Measurements from ENCODE around the gene PPM1H.
A peak's percentile ranks its signal among the peaks of the same experiment; 100 is the strongest.

The PPM1H gene

GRCh38 chr12:62854024-62854423, 80.9 kb downstream of the PPM1H start:
- H3K4me3 ChIP-seq (ENCODE audit: low read length): no peak overlapping the region
- TF ChIP-seq, protein P1, sequence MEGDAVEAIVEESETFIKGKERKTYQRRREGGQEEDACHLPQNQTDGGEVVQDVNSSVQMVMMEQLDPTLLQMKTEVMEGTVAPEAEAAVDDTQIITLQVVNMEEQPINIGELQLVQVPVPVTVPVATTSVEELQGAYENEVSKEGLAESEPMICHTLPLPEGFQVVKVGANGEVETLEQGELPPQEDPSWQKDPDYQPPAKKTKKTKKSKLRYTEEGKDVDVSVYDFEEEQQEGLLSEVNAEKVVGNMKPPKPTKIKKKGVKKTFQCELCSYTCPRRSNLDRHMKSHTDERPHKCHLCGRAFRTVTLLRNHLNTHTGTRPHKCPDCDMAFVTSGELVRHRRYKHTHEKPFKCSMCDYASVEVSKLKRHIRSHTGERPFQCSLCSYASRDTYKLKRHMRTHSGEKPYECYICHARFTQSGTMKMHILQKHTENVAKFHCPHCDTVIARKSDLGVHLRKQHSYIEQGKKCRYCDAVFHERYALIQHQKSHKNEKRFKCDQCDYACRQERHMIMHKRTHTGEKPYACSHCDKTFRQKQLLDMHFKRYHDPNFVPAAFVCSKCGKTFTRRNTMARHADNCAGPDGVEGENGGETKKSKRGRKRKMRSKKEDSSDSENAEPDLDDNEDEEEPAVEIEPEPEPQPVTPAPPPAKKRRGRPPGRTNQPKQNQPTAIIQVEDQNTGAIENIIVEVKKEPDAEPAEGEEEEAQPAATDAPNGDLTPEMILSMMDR (IDR thresholded peaks at IDR 0.05; ENCODE audit: insufficient read depth, low read depth, low read length, missing control alignments): no peak
- DNase-seq (ENCODE audit: low read depth): no peak

GRCh38 chr12:62849398-62849797, 85.6 kb downstream of the PPM1H start:
- TF ChIP-seq, protein P1 (IDR thresholded peaks at IDR 0.05; ENCODE audit: insufficient read depth, low read depth, low read length, missing control alignments): no peak
- DNase-seq (ENCODE audit: low read depth): no peak
- no peak overlapping the region for H3K4me3 ChIP-seq (ENCODE audit: low read length)

- H3K4me3 ChIP-seq (ENCODE audit: low read length): no peak overlapping the region
- peak; percentile 42 for DNase-seq (ENCODE audit: low read depth)
- TF ChIP-seq, protein P1 (IDR thresholded peaks at IDR 0.05; ENCODE audit: insufficient read depth, low read depth, low read length, missing control alignments): no peak
These were observed 86.5 kb downstream of the PPM1H start for GRCh38 chr12:62848418-62848817.

- DNase-seq (ENCODE audit: low read depth): no peak
- TF ChIP-seq, protein P1 (IDR thresholded peaks at IDR 0.05; ENCODE audit: insufficient read depth, low read depth, low read length, missing control alignments): no peak
- H3K4me3 ChIP-seq (ENCODE audit: low read length): no peak overlapping the region
These were observed 87.2 kb downstream of the PPM1H start for GRCh38 chr12:62847709-62848108.

DNA sequence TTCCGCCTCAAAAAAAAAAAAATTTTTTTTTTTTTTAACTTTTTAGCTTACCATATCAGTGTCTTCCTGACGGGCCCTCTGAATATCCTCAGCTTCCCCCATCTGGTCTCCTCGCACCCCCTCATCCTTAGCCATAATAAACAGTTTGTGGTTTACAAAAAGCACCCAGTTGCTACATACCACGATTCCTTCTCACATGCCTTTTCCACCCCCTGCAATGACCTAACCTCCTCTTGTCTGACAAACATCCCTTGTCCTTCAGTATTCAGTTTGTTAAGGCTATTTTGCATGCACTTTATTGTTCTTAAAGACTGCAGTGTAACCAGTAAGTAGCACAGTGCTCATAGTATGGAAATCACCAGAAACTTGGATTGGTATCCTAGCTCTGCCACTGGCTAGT, 88.5 kb downstream of the PPM1H start:
- no peak overlapping the region for H3K4me3 ChIP-seq (ENCODE audit: low read length)
- TF ChIP-seq, protein P1 (IDR thresholded peaks at IDR 0.05; ENCODE audit: insufficient read depth, low read depth, low read length, missing control alignments): no peak
- no peak for DNase-seq (ENCODE audit: low read depth)

DNA sequence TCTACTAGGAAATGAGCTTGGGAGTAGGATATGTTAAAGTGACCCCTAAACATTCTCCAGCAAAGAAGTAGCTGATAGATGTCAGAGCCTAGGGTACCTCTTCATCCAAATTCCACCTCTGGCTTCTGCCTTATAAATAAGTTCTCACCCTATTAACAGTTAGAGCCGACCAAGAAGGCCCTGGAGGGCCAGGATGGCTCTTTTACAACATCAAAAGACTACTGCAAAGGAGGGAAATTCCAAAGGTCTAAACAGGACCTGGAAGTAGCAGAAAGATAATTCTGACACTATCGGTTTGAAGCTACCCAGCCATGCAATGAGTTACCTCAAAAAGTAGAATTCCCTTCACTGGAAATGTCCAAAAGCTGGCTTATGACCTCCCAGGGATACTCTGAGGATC, 90.0 kb downstream of the PPM1H start:
- TF ChIP-seq, protein P1 (IDR thresholded peaks at IDR 0.05; ENCODE audit: insufficient read depth, low read depth, low read length, missing control alignments): no peak
- H3K4me3 ChIP-seq (ENCODE audit: low read length): no peak overlapping the region
- DNase-seq (ENCODE audit: low read depth): no peak

- H3K4me3 ChIP-seq (ENCODE audit: low read length): no peak overlapping the region
- no peak for DNase-seq (ENCODE audit: low read depth)
- TF ChIP-seq, protein P1 (IDR thresholded peaks at IDR 0.05; ENCODE audit: insufficient read depth, low read depth, low read length, missing control alignments): no peak
These were observed 91.2 kb downstream of the PPM1H start for GRCh38 chr12:62843716-62844115.

All from epithelial cell of esophagus (primary cell).